HG03135 (cell line): Measurements from ENCODE around the gene MLX.
"Not testable (repeated sequence)": the region's sequence is repeated elsewhere in the genome, so short reads cannot be mapped to it uniquely, and the experiment has no call there.

ENCODE experiments used
- ATAC-seq: cut with Tn5 transposase; IDR thresholded peaks from one replicate; pipeline ENCODE4 v1.9.1; 2021; ENCODE audit warnings: mild to moderate bottlenecking, moderate library complexity; ENCODE audit not compliant: unreplicated experiment

The MLX gene

DNA sequence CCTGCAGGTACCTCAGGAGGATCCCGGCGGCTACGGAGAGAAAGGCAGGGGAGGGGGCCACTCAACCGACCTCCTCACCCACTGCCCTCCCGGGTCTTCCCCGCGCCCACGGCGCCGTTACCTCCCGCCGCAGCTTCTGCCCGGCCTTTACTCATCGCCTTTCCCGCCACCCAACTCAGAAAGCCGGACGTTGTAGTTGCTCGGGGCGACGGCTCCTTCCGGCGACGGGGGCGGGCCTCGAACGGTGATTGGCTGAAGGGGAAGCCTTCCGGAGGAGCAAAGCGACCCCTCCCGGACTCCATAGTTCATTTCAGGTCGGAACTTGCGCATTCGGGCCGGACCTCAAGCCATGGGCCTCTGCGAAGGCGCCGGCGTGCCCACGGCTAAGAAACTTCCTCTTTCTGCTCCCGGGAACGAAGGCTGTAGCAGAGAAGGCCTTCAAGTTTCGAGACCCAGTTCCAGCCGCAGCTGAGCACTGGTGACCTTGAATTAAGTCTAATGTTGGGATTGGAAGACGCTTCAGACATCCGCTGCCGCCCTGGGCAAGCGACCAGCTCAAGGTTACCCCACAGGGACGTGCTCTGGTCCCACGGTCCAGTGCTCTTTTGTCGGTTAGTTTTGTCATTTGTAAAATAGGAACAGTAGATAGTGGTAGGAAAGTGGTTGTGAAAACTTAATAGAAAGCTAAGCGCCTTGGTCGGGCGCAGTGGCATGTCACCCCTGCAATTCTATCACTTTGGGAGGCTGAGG lies 10.8 kb downstream of the MLX start, which contains the start of gene PSMC3IP:
TSS of gene PSMC3IP (minus strand) at position 198 of the 750 bp plus-strand sequence. CDS start at position 155, 43 bp downstream.
- peak; percentile 65 for ATAC-seq

DNA sequence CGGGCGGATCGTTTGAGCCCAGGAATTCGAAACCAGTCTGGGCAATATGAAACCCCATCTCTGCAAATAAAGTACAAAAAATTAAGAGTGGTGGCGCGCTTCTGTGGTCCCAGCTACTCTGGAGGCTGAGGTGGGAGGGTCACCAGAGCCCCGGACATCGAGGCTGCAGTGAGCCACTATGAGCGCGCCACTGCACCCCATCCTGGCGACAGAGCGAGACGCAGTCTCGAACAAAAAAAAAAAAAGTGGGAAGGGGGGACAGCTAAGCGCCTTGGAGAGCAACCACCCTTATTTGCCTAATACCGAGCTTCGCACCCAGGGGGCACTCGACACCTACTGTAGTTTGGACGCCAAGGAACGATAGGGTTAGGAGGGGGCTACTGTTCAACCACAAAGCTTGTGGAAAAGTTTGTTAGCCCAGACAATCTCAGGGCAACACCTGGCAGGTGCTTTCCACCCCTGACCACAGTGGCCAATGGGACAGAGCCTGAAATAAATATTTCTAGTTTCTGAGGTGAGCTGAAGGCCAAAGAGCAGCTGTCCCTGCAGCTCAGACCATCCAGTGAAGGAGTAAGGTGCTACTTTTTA lies 11.5 kb downstream of the MLX start:
- ATAC-seq = peak; percentile 55

DNA sequence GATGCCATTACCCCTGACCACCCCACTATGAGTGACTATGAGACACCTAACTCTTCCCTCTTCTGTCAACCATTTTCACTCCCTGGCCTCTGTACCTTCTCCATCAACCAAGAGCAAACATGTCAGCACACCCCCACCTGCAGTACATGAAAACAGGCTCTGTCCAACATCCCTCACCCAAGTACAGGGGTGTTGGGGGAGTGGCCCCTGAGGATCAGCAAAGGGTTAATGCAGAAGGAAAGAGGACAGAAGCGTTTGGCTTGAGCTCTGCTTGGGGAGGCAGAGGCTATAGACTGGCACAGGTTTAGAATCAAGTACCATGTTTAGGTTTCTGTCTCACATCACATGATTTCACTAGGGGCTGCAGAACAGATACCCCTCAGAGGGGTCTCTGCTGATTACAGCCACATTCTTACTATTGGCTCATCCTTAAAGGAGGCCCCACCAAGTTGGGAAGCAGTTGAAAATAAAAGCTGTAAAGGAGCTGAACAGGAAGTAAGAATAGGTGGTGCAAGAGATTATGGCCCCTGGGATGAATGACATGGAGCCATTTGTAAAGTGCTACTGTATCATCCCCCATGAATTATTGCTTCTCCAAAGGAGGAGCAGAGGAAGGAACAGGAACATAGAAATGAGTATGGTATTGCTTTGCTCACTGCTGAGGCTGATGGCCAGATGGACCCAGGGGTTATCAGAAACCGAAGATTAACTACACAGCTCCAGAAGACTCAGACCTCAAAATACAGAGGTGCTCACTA lies 13.1 kb downstream of the MLX start:
- ATAC-seq = no peak

DNA sequence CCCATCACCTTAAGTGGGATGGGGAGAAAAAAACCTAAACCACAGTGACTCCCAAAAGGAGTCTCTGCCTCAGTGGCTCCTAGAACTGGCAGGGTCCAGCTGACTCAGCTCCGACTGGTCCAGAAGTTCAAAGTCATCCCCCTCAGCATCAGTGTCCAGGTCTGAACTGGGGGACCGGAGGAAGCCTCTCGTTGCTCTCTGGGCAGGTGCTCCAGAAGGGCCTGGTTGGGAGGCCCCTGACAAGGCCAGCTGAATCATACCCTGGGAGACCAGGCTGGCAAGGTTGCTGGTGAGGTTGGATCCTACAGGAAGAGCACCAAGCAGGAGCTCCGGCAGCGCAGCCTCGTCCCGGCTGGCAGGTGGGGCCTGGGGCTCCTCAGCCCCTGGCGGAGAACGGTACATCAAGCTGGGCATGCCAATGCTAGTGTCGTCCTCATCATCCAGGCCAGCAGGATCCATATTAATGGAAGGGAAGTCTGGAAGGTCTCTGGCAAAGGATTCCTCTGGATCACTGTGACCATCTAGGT lies 14.9 kb downstream of the MLX start:
- ATAC-seq = no peak

DNA sequence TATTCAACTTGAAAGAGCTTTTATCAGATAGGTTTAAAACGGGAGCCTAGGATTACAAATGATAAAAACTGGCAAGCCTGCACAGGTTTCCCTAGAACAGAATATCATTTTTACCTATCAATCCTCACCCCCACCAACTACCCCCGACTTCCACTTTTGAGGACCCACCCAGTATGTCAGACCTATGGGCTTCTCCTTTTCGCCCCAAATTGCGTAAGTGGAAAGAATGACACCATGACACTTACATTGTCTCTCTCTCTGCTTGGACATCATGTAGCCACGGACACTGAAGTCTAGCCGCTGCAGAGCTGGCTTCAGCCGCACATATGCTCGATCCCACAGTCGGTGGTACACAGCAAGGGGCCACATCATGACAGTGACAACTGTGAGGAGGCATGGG lies 18.0 kb downstream of the MLX start:
- ATAC-seq = no peak

DNA sequence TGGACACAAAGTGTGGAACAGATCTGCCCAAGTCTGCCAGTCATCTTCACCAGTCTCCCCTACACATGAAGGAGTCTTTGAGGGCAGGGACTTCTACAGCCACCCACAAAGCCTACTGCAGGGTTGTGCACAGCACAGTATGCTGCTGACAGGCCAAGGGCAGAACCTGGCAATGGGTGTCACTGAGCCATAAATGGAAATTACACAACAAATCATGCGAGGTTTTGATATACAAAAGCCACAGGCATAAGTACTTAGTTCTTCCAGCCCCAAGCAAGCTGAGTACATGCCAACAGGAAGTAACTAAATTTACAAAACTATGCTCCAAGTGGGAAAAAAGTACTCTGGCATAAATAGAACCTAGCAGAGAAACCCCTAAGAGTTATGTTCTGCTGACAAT lies 18.5 kb downstream of the MLX start:
- no peak for ATAC-seq

DNA sequence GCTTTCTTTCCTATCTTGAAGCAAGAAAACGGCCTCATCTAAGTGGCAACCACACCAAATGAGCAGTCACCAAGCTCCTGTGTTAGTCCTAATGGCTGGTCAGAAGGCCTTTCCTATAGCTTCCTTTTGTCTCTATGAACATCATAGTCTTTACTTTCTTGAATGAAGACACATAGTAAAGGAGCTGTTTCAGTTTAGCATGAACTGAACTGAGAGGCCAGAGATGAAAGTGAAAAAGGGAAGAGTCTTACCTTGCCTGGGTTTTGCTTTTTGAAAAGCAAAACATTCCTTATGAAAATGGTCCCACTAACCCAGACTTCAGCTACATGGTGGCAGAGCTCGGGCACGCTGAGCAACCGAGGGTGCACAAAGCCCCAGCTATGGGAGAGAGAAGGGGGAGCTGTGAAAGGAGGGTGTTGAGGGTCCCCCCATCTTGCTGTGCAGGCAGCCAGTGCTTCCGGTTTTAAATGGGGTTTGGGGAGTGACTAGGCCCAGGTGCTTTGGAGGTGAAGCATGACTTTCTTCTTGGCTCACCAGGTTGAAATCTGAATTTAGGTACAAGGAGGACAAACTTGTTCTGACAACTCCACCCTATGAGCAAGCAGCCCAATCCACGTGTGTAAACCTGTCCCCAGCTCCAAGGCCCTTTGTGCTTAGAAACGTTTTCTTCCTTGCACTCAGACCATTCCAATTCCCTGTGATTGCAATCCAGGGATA lies 19.8 kb downstream of the MLX start:
- ATAC-seq = no peak

DNA sequence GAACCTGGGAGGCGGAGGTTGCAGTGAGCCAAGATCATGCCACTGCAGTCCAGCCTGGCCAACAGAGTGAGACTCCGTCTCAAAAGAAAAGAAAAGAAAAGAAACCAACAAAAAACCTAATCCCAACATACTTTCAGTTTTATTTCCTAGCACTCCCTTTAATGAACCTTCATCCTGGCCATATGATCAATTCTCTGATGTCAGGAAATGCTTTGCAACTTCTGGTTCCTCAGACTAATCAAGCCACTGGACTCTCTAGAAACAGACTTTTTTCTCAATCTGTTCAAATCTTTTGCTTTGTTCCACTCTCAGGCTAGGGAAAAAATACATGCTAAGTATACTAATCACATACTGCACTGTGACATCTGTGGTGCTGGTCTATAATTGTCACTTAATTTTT lies 24.0 kb downstream of the MLX start:
- ATAC-seq = no peak

DNA sequence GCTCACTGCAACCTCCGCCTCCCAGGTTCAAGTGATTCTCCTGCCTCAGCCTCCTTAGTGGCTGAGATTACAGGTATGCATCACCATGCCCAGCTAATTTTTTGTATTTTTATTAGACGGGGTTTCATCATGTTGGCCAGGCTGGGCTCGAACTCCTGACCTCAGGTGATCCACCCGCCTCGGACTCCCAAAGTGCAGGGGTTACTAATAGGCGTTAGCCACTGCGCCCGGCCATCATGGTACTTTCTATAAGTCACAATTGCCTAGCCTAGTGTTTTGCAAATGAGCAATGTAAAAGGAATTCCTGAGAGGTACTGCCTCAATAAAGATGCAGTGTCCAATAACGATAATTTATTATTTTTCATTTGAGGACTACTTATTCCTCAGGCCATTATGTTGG lies 24.5 kb downstream of the MLX start:
- ATAC-seq = no peak

DNA sequence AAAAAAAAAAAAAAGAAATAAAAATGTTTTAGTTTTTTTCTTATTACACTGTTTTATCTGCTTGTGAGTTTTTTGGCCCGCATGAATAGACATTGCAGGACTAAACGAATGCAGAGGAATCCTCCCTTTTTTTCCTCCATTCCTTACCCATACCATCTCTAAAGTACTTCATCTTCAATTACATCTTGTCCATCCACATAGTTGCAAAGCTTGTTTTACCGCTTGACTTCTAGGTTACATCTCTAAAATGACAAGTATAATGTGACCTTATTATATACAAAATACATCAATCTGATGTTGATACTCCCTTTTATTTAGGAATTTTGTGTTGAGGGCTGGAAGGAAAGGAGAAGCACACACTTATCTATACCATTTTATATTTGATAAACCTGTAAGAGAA lies 29.5 kb downstream of the MLX start:
- no peak for ATAC-seq

DNA sequence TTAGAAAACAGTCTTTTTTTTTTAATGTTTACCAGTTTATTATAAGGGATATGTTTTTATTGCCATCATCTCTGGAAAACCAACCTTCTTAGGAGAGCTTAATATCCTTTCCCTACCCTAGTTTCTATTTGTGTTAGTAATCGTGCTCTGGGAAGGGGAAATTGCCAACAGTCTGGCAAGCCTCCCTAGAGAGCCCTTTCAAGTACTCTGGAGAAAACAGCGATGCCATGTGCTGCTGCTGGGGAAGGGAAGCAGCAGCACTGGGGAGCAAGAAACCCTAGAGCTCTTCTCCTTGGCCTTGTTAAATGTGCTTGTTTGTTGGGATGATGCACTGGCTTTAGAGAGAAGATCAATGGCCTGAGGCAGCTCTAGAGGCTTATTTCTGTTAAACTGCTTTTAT lies 32.0 kb downstream of the MLX start:
- ATAC-seq = no peak

DNA sequence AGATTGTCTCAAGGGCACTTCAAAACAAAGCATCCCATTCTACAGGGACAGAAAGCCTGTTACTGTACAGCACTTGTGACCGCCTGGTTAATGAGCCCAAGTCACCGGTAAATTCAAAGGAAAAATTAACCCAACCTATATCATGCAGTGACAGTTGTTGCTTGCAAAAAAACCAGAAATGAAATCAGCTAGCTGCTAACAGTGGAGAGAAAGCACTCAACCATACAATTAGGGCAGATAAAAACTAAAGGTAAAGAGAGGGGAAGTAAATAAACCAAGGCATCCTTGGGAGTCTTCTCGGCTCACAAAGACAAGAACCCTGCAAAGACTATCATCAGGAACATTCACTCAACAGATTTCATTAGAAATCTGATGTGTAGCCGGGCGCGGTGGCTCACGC lies 36.4 kb downstream of the MLX start:
- ATAC-seq = no peak

DNA sequence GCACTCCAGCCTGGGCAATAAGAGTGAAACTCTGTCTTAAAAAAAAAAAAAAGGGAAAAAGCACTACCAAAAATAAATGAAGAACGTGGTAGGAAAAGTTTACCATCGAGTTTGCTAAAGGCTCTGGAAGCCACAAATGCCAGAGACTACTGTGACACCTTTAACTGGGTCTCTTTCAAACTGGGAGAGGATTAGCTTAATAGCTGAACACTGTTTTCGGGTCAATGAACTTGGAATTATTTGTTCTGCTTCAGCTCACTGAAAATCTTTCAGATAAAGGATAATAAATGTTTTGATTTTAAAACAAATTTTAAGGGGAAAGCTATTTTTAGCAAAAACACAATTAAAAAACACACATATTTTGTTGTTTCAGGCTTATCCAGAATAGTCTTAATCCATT lies 40.9 kb downstream of the MLX start:
- ATAC-seq = no peak

DNA sequence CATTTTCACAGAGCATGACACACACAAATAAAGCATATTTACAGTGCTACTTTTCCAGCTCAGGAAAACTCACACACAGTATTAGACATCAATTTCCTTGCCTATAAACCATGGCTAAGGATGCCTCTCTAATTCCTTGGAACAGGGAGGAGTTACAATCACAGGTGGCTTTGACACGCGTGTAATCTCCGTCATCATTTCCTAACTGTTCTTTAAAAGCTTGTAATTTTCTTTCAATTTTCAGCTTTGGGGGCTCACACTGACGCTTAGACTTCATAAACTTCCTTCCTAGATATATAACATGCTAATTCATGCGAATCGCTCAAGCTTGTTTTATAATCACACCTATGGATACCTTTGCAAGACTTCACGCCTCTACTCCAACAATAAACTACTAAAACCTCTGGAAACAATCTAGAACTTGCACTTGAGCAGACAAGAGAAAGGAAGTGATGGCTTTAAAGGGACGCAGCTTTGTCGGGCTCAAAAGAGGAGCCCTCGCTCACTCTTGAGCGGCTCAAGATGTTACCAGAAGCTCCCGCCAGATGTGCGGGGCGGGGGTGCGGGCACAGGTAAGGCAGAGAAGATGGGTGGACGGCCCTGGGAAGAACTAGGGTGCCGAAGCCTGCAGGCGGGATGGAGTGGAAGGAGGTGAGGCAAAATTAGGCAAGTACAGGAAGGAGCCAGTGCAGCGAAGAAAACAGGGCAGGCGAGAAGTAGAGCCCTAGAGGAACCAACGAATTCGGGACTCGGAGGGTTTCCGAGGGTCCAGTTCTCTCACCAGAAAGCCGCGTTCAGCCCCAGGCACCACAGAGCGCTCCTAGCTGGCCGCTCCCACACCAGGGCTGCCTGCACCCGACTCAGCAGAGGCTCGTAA lies 41.6 kb downstream of the MLX start:
- peak; percentile 45 for ATAC-seq

DNA sequence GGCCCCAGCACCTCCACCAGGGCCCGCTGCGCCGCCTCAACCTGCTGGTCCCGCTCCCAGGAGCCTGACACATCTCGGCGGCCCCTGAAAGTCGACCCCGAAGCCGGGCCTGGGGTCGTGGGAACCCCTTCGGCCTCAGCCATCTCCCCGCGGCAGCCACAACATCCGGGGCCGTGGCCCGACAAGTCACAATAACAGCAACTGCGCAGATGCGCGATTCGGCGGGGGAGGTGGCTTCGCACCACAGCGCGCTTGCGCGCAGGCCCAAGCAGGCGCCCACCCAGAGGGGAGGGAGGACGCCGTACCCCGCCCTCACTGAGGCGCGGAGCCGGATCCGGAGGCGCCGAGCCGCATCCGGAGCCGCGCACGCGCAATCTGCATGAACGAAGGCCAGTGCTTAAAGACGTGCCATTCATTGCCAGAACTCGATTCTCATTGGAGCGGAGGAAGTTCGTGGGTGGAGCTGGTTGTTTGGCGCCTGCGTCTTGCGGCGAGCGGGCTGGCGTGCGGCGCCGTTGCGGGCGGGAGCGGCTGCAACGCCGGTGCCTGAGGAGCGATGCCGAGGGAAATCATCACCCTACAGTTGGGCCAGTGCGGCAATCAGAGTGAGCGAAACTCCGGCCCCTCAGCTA lies 42.4 kb downstream of the MLX start, which contains the start of the genes RETREG3 and TUBG1:
TSS of gene RETREG3 (minus strand) at position 193 of the 632 bp plus-strand sequence. CDS start at position 143, 50 bp downstream.
TSS of gene TUBG1 (plus strand) at position 502 of the 632 bp plus-strand sequence. CDS start at position 557, 55 bp downstream.
- ATAC-seq = peak; percentile 87

DNA sequence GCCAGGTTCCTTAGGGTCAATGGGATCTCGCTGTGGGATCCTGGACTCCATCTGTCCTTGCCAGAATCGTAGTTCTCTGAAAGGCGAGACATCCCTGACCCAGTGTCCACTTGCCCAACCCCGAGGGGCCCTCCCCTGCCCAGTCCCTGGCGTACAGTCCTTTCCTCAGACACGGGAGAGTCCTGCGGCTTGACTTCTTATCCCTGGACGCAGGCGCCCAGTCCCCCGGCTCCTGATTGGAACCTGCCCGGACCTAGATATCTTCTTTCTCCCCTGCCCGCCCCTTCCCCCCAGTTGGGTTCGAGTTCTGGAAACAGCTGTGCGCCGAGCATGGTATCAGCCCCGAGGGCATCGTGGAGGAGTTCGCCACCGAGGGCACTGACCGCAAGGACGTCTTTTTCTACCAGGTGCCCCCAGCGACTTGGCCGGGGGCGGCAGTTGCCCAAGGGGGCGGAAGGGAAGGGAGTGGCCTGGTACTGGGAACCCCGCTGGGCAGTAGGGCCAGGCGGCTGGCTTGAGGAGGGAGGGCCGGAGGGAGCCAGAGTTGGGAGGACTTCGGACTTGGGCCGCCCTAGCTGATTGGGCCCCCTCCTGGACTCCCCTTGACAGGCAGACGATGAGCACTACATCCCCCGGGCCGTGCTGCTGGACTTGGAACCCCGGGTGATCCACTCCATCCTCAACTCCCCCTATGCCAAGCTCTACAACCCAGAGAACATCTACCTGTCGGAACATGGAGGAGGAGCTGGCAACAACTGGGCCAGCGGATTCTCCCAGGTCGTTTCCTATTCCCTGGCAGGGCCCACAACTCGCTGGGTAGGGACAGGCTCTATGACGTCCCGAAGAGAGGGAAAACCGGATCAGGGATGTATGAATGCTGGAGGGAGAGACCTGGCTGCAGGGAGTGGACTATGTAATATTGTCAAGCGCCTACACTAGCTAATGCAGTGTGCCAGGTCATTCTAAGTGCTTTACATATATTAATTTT lies 43.2 kb downstream of the MLX start:
- not testable (repeated sequence) for ATAC-seq

DNA sequence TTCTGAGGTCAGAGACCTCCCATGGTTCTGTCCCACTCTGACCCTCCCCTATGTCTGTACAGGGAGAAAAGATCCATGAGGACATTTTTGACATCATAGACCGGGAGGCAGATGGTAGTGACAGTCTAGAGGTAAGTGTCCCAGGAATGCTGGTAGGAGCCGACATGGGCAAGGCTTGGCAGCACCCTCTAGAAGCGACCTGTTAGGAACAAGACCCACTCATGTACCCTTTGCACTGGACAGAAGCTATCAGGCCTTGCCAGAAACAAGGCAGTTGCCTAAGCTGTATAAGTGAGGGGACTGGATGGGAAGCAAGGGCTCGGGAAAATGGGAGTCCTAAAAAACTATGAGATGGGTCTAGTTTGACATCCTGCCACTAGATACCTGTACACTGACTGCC lies 45.1 kb downstream of the MLX start:
- no peak for ATAC-seq

DNA sequence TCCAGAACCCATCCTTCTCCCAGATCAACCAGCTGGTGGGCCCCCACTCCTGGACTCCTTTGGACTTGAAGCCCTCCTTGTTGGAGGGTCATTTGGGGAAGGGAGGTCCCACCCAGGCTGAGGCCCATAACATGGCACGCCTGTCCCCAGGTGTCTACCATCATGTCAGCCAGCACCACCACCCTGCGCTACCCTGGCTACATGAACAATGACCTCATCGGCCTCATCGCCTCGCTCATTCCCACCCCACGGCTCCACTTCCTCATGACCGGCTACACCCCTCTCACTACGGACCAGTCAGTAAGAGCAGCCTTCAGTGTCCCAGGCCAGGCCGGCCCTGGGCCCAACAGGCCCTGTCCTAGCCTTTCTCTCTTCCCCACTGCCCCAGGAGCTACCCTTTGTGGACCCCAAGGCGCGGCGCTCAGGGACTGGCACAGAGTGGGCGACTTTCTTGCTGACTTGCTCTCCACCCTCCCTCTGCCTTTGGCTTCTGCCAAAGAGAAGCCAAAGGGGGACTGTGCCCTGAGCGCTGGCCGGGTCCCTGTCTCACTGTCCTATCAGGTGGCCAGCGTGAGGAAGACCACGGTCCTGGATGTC lies 46.9 kb downstream of the MLX start:
- ATAC-seq = no peak
